NOMO-1 (cell line): ENCODE data around the gene OR8B3.

Experiments
- DNase-seq, 2 experiments: peaks; one replicate each; lab custom pipeline; 2025; ENCODE audit not compliant: unreplicated experiment in 2 of 2; lab: John Stamatoyannopoulos, UW

OR8B3 gene

DNA sequence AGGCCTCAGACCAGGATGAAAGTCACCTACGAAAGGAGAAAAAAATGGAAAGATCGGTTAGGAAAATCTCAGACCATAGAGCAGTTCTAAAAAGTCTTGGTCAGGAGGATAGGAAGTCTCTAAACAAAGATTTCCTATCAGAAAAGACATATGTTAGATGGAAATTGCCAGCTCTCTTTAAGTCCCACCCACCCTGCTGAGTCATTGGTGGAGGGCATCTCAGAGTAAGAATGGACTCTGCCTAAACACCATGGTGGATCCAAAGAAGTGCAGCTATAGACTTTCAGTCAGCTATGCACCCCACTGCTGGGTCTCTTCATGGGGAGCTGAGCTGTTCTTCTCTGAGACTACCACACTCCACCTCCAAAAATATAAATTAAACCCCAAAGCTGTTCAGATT lies 18.2 kb downstream of the OR8B3 start:
- DNase-seq = no peak

- DNase-seq = no peak
Measured at GRCh38 chr11:124376280-124376679, 22.5 kb downstream of the OR8B3 start.

DNA sequence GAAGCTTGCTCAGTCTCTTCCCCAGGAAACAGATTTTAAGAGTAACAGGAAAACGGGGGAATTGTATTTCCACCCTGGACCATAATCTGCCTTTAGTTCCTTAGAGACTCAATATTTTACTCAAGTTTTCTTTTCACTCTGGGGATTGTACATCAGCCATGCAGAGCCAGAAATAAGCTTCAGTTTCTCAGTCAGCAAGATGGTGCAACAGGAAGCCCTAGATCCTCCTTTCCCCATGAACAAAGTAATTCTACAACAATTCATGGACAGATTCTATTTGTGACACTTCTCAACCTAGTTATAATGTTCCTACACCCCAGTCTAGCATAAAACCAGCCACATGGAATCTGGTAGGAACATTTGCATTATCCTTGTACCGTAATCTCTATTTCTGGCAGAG lies 39.3 kb downstream of the OR8B3 start:
- DNase-seq = peak; percentile 4 to 5

GRCh38 chr11:124346311-124346955 lies 52.4 kb downstream of the OR8B3 start:
- DNase-seq = peak in 1 of 2 experiments; percentile 50
